Cardiac muscle cell (in vitro differentiated cells and primary cell): ENCODE data around the gene NOTCH3. TPM values are rescaled to one million over a fixed set of nuclear protein-coding genes. Genes with fewer than 3 reads are reported as not detected.

Experiments used
- DNase-seq, 2 donors: peaks; one replicate each; pipeline versions ENCODE4 v3.0.0 to v3.0.0-alpha.2; 2010 to 2017; ENCODE audit warnings: low read depth in 1 of 2, low spot score in 1 of 2
- H3K27ac ChIP-seq: fragments of 200-600 bp; sonication (generic); 2 replicates; pipeline ENCODE4 v1.5.1; 2016
- H3K27me3 ChIP-seq: fragments of 200-600 bp; sonication (generic); 2 replicates; pipeline ENCODE4 v1.6.0; 2016; ENCODE audit warnings: control low read depth
- H3K36me3 ChIP-seq: fragments of 200-600 bp; sonication (generic); 2 replicates; pipeline ENCODE4 v1.5.1; 2016; ENCODE audit warnings: control low read depth
- H3K4me1 ChIP-seq: fragments of 200-600 bp; sonication (generic); 2 replicates; pipeline ENCODE4 v1.8.1; 2017; ENCODE audit warnings: low read depth, mild to moderate bottlenecking, mixed run types
- H3K4me3 ChIP-seq: fragments of 200-600 bp; sonication (generic); 2 replicates; pipeline ENCODE4 v1.5.1; 2016; ENCODE audit warnings: mild to moderate bottlenecking
- H3K9me3 ChIP-seq: fragments of 200-600 bp; sonication (generic); 2 replicates; pipeline ENCODE4 v1.5.1; 2017; ENCODE audit warnings: low read depth, mild to moderate bottlenecking, control low read depth
- CTCF ChIP-seq: IDR thresholded peaks from 2 replicates; pipeline ENCODE4 v1.5.1; 2012; ENCODE audit warnings: low read depth, mild to moderate bottlenecking, low read length
- polyA plus RNA-seq: library from polyadenylated mRNA; unstranded; fragments of >200 nt; fragmentation: Nextera tagmentation; extraction: Ambion mirVana; gene quantifications from 2 replicates; pipeline ENCODE4 v1.2.1, GENCODE V29; 2016
- total RNA-seq: library from RNA; depleted of rRNA; stranded (reverse); fragments of >200 nt; gene quantifications from 2 replicates; pipeline ENCODE4 v1.2.3, GENCODE V29; 2016

Gene NOTCH3
- total and polyA plus RNA-seq, 2 experiments from 2014 or later = 19.9 to 40.4 TPM

GRCh38 chr19:15159251-15159650 is 41.5 kb downstream of the NOTCH3 start:
- DNase-seq = no peak
- peaks cover 16% of the 10 kb centered on the region for H3K36me3 ChIP-seq

GRCh38 chr19:15156391-15156790 is 44.4 kb downstream of the NOTCH3 start:
- Histone ChIP-seq H3K9me3 (no peaks in the 10 kb centered on the region), H3K27me3 (no peaks in the 10 kb centered on the region), H3K4me1 (no peaks in the 10 kb centered on the region), H3K4me3 (no peak overlapping the region), H3K27ac (no peak overlapping the region), H3K36me3 (no peaks in the 10 kb centered on the region)
- DNase-seq = no peak
- TF ChIP-seq CTCF = no peak

More at GRCh38 chr19:15159251-15159650, 41.5 kb downstream of the NOTCH3 start:
- H3K27me3 ChIP-seq = no peaks in the 10 kb centered on the region
- H3K4me3 ChIP-seq = no peak overlapping the region
- H3K4me1 ChIP-seq = no peaks in the 10 kb centered on the region
- no peak for TF ChIP-seq CTCF
- no peak overlapping the region for H3K27ac ChIP-seq
- no peaks in the 10 kb centered on the region for H3K9me3 ChIP-seq

- TF ChIP-seq CTCF = no peak
These were observed 45.5 kb downstream of the NOTCH3 start for GRCh38 chr19:15155296-15155695.

GRCh38 chr19:15154002-15154612 is 46.7 kb downstream of the NOTCH3 start:
- TF ChIP-seq CTCF = peak; percentile 67
- no peaks in the 10 kb centered on the region for H3K4me1 ChIP-seq
- H3K36me3 ChIP-seq = no peaks in the 10 kb centered on the region
- no peaks in the 10 kb centered on the region for H3K9me3 ChIP-seq
- H3K27me3 ChIP-seq = no peaks in the 10 kb centered on the region
- H3K27ac ChIP-seq = no peak overlapping the region
- peak; percentile 40 to 62 for DNase-seq
- no peak overlapping the region for H3K4me3 ChIP-seq

More at GRCh38 chr19:15155296-15155695, 45.5 kb downstream of the NOTCH3 start:
- no peaks in the 10 kb centered on the region for H3K36me3 ChIP-seq
- no peak overlapping the region for H3K4me3 ChIP-seq
- H3K27ac ChIP-seq = no peak overlapping the region
- H3K27me3 ChIP-seq = no peaks in the 10 kb centered on the region
- H3K4me1 ChIP-seq = no peaks in the 10 kb centered on the region
- H3K9me3 ChIP-seq = no peaks in the 10 kb centered on the region
- no peak for DNase-seq

- no peak for TF ChIP-seq CTCF
- H3K27me3 ChIP-seq = peaks cover 7% of the 10 kb centered on the region
- H3K36me3 ChIP-seq = no peaks in the 10 kb centered on the region
- no peak overlapping the region for H3K4me3 ChIP-seq
- H3K27ac ChIP-seq = no peak overlapping the region
- no peaks in the 10 kb centered on the region for H3K4me1 ChIP-seq
- H3K9me3 ChIP-seq = no peaks in the 10 kb centered on the region
- DNase-seq = no peak
These were observed 51.1 kb downstream of the NOTCH3 start for GRCh38 chr19:15149737-15150136.
